Measurements from ENCODE around the gene RAB34. TPM values are rescaled to one million over a fixed set of nuclear protein-coding genes. Genes with fewer than 3 reads are reported as not detected.

The RAB34 gene
- total and polyA plus RNA-seq, 2 donors (not counting 3 experiments of a cell fraction or from before 2014, with no cell fraction given), result 62.3 to 113 TPM

DNA sequence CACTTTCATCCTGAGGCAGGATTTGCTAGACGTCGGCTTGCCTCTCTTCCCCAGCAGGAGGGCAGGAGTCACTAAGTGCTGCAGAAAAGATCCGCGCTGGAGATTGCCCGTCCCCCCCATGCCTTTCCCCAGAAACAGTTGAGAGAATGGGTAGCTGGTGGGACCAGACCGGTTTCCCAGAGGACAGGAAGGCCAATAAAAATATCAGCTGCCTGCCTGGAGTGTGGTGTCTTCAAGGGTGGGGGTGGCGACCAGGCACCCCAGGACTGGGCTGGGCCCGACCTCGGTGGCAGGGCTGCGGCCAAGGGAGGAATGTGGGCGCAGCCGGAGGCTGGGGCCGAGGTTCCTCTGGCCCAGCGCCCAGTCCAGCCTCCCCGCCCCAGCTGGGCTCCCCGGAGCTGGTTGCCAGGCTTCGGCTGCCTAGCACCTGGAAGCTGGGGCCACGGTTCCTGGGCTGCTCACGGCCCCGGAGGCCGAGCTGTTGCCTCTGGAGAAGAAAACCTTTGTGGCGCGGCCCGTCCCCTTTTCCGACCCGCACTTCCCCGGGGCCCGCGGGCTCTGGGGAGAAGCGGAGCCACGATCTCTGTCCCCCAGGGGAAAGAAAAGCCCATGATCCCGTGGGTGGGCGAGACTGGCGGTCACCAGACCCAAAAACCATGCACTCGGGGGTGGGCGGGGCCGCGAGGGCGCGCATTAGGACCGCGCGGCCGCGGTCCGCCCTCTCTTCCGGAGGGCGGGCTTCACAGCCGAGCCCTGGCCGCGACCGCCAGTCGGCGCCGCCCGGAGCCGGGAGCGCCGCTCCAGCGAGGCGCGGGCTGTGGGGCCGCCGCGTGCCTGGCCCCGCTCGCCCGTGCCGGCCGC lies 25.8 kb upstream of the RAB34 start, which contains the start of gene TRAF4:
TSS of gene TRAF4 (plus strand) at position 769 of the 861 bp plus-strand sequence. CDS start 102 bp downstream, outside the sequence.
- Histone ChIP-seq H3K27ac (ENCODE audit: insufficient read depth, low read depth, low read length) (peak within 1 kb of the TSS; percentile 86), H3K27me3 (ENCODE audit: control insufficient read depth in 2 of 2, insufficient read depth in 2 of 2, low read length in 2 of 2) (no peaks in the 10 kb centered on the region), H3K9ac (replicated peaks; ENCODE audit: extremely low read depth, insufficient read depth, low read length) (peak within 1 kb of the TSS; percentile 91), H3K9me3 (replicated peaks; ENCODE audit: control insufficient read depth, insufficient read depth, low read length) (no peaks in the 10 kb centered on the region), H3K9me1 (replicated peaks; ENCODE audit: control insufficient read depth, extremely low read depth, insufficient read depth, low read length) (no peaks in the 10 kb centered on the region), H4K20me1 (replicated peaks; ENCODE audit: control insufficient read depth, extremely low read depth, insufficient read depth, low read length) (no peaks in the 10 kb centered on the region), H3K4me2 (ENCODE audit: insufficient read depth, low read length) (peak within 1 kb of the TSS; percentile 84), H3K4me3 (replicated peaks in 1 of 3; ENCODE audit: insufficient read depth in 1 of 3, low read depth in 1 of 3, low read length in 3 of 3) (peak within 1 kb of the TSS; percentile 77 to 94 (median 86)), H3K79me2 (ENCODE audit: control insufficient read depth, insufficient read depth, low read length) (peaks cover 31% of the 10 kb centered on the region), H3K4me1 (ENCODE audit: control insufficient read depth, extremely low read depth, insufficient read depth, low read length) (peaks cover 28% of the 10 kb centered on the region), H3K36me3 (ENCODE audit: control insufficient read depth in 2 of 2, extremely low read depth in 1 of 2, insufficient read depth in 2 of 2, low read length in 2 of 2) (peaks cover 4 to 10% of the 10 kb centered on the region in 2 experiments), H2AFZ (ENCODE audit: low read depth, low read length) (peak within 1 kb of the TSS; percentile 14)
- BruUV-seq (replicated peaks), result TSS peak; percentile 37
- intact Hi-C loops (cut with micrococcal nuclease), result no loop called here
- dilution Hi-C loops (cut with MboI; ENCODE audit: extremely low pct_ligation_motif_present, low sequenced_read_pairs), result no loop called here
- ChIA-PET POLR2A (interaction anchor here (1.2 to 1.5 kb wide), 2 partner anchors 15 to 98 kb away, joined by 4 to 7 read pairs; partner anchors contain the start of gene NEK8), CTCF (interaction anchor here (0.9 to 16.6 kb wide), 2 partner anchors 14 to 18 kb away, joined by 3 to 602 read pairs; partner anchors contain the start of genes NEK8 and TLCD1)
- TF ChIP-seq POLR2AphosphoS5 (IDR thresholded peaks at IDR 0.05; ENCODE audit: insufficient read depth, low read depth, low read length), result peak; percentile 97
- no peak for TF ChIP-seq EZH2 (IDR thresholded peaks at IDR 0.05; ENCODE audit: borderline replicate concordance, low read depth, low read length, severe bottlenecking)
- no peak for TF ChIP-seq JUN (IDR thresholded peaks at IDR 0.05; ENCODE audit: borderline replicate concordance, insufficient read depth, insufficient read length, low read depth)
- peak; percentile 98 for TF ChIP-seq POLR2A (IDR thresholded peaks at IDR 0.05; ENCODE audit: low read depth, low read length)
- DNase-seq (ENCODE audit: low read depth, low spot score) (peak; percentile 63), FAIRE-seq (peak; percentile 85)

All from endothelial cell of umbilical vein (primary cell).